ENCODE results near the gene GAS6.
"Not testable (repeated sequence)": the region's sequence is repeated elsewhere in the genome, so short reads cannot be mapped to it uniquely, and the experiment has no call there.

GAS6 gene

GRCh38 chr13:113867913-113868312, 4.0 kb upstream of the GAS6 start:
- not testable (repeated sequence) for DNase-seq (ENCODE audit: low read depth)

- DNase-seq (ENCODE audit: low read depth) = no peak
These were observed 1.6 kb upstream of the GAS6 start for GRCh38 chr13:113865427-113865826.

DNA sequence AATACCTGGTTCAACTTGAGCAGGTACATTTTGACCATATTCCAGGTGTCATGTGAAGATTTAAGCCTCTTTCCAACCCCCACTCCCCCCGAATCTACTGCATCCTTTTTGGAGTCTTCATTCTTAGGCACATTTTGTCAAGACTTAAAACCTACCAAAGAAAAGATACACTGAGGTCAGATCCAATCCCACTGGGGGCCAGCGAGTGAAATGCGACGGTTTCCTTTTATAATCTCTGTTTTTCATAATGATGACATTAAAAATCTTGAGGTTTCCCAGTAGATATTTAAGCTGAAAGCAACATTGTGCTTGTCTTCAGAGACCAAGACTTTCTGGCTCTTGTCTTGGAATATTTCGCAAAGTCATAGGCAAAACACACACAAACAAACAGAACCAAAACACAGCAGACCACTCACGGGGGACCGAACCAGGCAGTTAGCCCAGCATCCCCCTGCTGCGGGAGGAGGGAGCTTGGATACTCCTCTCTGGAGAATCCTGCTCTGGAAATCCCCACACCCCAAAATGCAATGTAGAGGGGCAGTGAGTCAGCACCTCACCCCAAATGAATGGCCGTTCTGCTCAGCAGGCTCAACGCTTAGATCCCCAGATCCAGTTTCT, 506 bp upstream of the GAS6 start:
- no peak for DNase-seq (ENCODE audit: low read depth)

DNA sequence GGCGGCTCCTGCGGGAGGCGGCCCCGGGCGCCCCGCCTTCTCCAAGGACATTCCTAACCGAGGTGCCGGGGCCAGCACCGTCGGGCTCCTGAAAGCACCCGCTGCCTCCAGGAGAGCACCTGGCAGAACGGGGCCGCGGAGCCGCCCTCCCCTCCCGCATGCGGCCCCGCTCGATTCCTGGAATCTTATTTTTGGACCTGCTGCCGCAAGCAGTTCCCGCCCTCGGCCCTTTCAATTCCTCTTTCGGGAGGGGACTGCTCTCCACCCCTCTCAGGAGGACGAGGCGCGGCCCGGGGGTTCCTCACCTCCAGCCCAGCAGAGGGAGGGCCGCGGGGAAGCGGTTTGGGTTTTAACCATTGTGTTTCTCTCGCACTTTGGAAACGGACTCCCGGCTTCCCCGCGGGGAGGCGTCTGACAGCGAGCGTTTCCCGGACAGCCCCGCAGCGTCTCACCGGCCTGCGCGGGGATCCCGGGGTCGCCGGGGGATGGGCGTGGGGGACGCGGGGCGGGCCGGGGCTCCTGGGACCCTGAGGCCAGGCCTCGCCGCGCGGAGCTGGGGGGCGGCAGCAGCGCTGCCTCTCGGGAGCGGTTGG, 849 bp downstream of the GAS6 start:
- DNase-seq (ENCODE audit: low read depth) = no peak

GRCh38 chr13:113862191-113862930, 1.5 kb downstream of the GAS6 start:
- no peak for DNase-seq (ENCODE audit: low read depth)

GRCh38 chr13:113861433-113862030, 2.3 kb downstream of the GAS6 start:
- no peak for DNase-seq (ENCODE audit: low read depth)

- no peak for DNase-seq (ENCODE audit: low read depth)
These were observed 3.0 kb downstream of the GAS6 start for GRCh38 chr13:113860665-113861432.

DNA sequence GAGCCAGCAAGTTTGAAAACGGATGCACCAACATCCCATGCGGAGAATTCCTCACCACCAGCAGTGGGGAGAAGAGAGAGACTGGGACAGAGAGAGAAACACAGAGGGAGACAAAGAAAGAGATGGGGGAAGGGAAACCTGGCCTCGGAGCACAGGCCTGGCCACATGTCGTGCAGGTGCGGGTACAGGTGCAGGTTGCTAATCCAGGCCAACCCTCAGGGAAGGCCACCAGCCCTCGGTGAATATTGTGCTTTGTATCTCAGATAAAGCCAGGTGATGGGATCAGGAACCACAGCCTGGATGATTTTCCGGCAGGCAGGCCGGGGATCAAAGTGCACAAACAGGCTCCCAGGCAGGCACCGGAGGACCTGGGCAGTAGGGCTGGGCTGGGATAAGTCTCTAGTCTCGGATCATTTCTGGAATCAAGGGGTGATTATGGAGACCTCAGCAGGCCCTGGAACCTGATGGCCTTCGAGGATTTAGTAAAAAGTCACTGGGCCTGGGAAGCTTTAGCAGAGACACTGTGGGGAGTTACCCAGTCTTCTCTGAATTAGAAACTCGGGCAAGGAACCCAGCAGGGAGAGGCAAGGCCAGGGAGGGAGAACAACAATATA, 3.7 kb downstream of the GAS6 start:
- no peak for DNase-seq (ENCODE audit: low read depth)

DNA sequence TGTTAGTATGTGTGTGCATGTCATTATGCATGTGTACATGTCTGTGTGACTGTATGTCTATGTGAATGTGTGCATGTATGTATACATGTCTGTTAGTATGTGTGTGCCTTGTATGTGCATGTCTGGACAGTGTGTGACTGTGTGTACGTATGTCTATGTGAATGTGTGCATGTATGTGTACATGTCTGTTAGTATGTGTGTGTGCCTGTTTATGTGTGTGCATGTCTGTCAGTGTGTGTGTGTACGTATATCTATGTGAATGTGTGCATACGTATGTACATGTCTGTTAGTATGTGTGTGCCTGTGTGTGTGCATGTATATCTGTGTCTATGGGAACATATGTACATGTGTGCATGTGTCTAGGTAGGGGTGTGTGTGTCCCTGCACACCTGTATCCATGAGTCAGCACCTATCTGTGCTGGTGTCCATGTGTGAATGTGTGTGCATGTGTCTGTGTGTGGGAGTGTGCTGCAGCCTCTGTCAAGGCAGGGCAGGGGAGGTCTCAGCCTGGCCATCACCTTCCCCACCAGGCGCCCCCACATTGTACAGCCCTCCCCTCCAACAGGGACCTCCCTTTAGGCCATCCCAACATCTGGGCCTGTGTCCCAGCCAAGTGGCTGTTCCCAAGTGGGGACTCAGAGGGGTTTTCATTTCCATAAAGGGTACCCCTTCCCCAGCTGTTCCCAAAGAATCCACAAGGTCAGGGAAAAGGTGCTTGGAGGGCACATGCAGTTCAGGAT, 4.4 kb downstream of the GAS6 start:
- no peak for DNase-seq (ENCODE audit: low read depth)

DNA sequence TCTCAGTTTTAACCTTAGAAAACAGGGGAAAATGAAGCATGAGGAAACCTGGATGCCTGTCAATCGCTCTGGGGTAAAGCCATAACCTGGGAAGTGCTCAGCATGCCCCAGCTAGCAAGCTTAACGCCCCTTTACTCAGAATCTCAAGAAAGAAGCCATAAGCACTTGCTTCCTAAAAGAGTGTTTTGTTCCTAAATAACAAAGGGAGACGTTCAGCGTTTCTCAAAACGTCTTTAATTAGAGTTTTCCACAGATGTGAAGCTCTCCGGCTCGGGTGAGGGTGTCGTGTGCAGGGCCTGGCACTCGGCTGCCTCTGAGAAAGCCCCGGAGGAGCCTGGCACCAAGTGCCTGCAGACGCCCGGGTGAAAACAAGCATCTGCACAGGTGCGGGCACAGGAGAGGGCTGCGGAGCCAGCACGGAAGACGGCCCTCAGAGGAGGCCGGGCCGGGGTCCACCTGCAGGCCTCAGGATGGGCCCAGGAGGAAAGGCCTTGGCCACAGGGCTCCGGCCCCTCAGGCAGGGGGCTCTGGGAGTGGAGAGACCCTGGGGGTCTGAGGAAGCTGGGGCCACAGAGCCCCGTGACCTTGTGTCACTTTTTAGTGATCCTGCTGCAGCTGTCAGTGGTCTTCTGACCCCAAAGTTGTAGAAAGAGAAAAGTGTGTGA, 6.2 kb downstream of the GAS6 start:
- no peak for DNase-seq (ENCODE audit: low read depth)

GRCh38 chr13:113856716-113857065, 7.2 kb downstream of the GAS6 start:
- no peak for DNase-seq (ENCODE audit: low read depth)

GRCh38 chr13:113855931-113856715, 7.8 kb downstream of the GAS6 start:
- no peak for DNase-seq (ENCODE audit: low read depth)

DNA sequence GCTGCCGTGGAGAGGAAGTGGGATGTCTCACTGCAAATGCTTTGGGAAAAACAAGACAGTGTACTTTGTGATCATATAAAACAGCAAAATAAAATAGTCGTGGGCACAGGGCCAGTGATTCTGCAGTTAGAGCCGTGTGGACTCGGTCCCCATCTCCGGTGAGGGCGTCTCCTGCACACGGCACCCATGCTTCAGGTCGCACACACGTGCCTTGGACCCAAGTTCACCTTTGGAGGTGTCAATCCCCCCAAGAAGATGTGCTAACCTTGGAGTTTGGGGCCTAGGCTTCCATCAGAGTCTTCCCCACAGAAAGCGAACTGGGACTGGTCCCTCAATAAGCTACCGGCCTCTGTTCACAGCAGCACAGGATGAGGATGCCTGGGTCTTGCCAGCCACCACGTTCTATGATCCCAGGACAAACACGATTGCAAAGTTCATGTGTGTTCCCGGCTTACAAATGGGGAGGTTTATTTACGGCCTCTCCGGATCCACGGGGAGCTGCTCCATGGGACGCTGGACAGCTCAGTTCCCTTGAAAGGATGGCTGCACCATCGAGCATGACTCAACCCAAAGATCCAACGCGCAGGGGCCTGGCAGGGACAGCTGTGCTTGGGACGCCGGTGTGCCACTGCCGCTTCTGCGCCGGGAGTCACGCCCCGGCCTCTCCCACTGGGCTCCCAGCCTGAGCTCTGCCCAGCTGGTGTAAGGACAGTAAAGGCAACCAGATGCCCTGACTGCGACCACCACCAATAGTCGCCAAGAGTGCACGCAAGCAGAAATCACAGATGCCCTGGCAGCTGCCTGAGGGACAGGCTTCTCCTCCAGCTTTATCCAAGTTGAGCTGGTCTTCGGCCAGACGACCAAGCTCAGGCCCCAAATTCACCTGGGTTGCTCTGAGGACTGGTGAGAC, 8.6 kb downstream of the GAS6 start:
- no peak for DNase-seq (ENCODE audit: low read depth)

- DNase-seq (ENCODE audit: low read depth) = peak; percentile 59
These were observed 9.5 kb downstream of the GAS6 start for GRCh38 chr13:113854238-113855011.

GRCh38 chr13:113853518-113854237, 10.2 kb downstream of the GAS6 start:
- DNase-seq (ENCODE audit: low read depth) = no peak

- no peak for DNase-seq (ENCODE audit: low read depth)
These were observed 11.0 kb downstream of the GAS6 start for GRCh38 chr13:113852536-113853517.

Measured in GM04504 (cell line).